Measurements from ENCODE around the gene LYZL2.
A peak's percentile ranks its signal among the peaks of the same experiment; 100 is the strongest.
"Not testable (repeated sequence)": the region's sequence is repeated elsewhere in the genome, so short reads cannot be mapped to it uniquely, and the experiment has no call there.

The LYZL2 gene

DNA sequence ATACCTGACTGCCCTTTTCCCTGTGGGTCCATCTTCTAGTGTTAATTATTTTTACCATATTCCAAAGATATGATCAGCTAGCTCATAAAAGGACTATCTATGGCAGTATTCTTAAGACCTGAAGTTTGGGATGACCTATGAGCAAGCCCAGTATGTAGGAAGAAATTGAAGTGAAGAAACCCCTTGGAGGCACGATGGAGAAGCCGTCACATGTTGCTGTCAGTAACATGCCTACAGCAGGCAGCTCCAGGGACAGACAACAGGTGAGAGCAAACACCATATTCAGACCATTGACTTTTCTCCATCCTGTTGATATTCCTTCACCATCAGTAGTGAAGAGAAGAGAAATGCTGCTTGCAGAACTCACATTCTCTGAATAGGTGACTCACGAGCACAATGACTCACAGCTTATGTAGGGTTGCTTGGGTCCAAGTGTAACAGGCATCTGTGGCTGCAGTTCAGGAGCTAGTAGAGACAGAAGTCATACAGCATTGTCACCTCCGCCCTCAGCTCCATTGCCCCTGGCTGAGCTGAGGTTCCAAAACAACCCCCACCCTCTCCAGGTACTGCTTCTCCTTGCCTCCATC lies 8.4 kb upstream of the LYZL2 start:
- DNase-seq, result no peak

DNA sequence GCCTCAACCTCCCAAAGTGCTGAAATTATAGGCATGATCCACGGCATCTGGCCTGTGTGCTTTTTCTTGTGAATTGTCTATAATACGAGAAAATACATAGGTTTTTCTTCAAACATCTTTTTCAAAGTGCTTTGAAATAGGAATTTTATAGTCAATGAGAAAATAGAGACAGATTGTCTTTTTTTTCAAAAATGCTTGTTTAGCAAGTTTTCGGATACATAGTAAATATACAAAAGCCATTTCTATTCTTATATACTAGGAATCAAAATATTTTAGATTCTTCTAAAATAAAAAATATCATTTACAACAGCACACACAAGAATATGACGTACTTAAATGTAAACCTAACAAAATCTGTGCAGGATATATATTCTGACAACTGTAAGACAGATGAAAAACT lies 1.6 kb upstream of the LYZL2 start:
- no peak for DNase-seq

DNA sequence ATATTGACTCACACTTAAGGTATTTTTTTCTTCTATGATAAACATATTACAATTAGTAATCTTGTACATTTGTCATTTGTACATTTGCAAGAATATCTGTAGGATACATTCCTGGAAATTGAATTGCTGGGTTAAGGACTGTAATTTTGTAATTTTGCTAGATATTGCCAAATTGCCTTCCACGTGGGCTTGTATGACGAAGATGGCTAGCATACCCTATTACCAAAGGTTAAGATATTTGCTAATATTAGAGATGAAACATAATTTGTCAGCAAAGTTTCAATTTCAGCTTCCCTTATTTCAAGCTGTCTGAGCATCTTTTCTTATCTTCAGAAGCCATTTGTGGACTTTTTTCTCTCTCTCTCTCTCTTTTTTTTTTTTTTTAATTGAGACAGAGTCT lies 1.0 kb upstream of the LYZL2 start:
- no peak for DNase-seq

DNA sequence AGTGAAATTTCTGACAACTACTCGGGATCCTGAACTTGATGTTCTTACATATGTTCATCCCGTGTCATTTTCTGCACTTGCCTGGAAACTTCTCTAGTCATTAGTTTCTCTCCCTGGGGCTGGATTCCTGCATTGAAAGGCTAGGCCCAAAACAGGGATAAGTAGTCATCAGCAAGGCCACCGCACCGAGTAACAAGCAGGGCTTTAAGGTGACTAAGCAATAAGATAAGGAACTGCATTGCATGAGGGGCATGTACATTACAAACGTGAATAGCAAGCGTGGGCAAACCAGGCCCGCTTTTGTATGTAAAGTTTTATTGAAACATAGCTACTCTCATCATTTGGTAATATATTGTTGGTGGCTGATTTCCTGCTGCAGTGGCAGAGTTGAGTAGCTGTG lies 977 bp downstream of the LYZL2 start:
- not testable (repeated sequence) for DNase-seq

DNA sequence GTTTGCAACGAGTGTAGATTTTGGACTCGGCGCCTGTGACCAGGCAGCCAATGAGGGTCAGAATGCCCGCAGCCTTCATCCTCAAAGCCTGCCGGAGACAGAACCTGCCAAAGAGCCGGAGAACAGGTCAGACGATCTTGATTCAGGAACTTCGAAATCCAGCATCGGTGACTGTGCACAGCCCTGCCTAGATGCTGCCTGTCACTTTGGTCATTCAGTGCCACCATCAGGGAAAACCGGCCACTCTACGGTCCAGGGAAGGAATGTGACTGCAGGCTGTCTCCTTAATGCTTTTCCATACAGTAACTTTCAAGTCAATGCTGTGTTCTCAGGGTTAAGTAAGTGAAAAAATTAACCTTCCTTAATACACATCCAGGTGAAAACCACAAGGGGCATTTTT lies 2.7 kb downstream of the LYZL2 start:
- not testable (repeated sequence) for DNase-seq

DNA sequence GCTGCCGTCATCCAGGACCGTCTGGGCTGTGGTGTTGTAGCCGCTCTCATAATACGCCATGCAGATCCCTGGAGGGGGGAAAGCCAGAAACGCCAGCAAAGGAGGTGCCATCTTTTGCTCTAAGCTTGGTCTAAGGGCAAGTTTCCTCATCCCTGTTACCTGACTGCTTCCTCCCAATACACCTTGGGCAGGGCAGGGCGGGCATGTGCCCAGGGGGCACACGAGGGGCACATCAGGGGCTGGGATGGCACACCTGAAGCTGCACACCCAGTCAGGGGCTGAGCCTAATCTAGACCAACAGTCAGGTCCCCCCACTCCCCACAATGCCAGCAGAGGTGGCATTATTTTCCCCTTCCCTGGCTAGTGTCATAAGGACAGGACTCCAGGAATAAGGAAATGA lies 3.4 kb downstream of the LYZL2 start:
- not testable (repeated sequence) for DNase-seq

DNA sequence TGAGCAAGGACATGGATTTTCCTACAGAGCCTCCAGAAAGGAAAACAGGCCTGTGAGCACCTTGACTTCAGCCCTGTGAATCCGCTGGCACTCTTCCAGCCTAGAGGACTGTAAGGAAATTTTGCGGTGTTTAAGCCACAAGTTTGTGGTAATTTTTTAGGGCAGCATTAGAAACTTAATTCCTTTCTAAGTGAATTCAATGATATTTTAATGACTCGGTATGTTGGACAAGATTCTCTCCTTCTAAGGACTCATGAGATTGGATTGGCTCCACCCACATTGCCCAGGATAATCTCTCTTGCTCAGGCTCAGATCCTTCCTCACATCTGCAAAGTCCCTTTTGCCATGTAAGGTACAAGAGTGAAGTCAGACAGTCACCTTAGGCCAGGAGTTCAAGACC lies 4.5 kb downstream of the LYZL2 start:
- no peak for DNase-seq

DNA sequence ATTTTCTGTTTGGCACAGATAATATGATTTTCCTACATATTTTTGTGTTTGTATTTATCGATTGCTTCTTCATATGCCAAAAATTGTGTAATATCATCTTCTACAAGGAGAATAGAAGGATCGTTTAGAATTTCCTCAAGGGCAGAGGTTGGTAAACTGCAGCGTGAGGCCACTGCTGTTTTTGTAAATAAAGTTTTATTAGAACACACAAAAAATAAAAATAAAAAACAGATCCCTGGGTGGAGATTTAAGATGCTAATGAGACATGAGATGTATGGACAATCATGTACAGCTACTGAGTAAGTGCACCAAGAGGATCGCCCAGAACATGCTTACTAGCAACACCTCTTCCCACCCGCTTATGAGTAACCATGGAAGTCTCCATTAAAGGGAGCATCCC lies 9.6 kb downstream of the LYZL2 start:
- DNase-seq, result no peak

DNA sequence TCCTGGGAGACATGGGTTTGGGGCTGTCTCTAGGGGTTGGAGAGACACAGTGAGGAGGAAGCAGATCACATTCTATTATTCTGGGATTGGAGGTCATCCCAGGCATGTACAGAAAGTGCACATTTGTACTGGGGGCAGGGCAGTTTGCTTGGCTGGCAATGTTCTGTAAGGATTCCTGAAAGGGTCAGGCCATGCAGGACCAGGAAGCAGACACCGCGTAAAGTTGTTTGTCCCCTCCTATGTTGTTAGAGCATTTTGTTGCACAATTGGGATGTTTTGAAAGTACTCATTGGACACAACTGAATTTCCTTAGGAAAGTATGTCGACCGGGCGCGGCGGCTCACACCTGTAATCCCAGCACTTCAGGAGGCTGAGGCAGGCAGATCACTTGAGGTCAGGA lies 12.5 kb downstream of the LYZL2 start:
- DNase-seq, result no peak

DNA sequence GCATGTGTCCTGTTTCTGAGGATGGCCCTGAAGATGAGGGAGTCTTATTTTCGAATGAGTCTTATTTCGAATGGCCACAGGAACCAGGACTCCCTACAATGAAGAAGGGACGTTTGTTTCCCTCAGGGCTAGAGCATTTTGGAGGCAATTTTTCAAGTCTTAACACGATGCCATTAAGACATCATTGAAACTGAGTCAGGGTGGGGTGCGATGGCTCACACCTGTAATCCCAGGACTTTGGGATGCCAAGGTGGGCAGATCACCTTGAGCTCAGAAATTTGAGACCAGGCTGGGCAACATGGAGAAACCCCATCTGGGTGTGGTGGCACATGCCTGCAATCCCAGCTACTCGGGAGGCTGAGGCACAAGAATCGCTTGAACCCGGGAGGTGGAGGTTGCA lies 18.5 kb downstream of the LYZL2 start:
- not testable (repeated sequence) for DNase-seq

DNA sequence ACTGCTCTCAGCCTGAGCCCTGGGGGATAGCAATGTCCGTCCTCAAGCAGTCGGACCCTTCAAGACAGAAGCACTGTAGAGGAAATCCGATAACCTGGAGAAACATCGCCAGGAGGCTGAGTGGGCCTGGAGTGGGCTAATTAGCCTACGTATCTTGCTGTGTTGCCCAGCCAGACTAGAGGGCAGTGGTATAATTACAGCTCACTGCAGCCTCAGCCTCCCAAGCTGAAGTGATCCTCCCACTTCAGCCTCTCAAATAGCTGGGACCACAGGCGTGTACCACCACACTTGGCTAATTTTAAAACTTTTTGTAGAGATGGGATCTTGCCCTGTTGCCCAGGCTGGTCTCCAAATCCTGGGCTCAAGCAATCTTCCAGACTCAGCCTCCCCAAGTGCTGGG lies 21.7 kb downstream of the LYZL2 start:
- no peak for DNase-seq

DNA sequence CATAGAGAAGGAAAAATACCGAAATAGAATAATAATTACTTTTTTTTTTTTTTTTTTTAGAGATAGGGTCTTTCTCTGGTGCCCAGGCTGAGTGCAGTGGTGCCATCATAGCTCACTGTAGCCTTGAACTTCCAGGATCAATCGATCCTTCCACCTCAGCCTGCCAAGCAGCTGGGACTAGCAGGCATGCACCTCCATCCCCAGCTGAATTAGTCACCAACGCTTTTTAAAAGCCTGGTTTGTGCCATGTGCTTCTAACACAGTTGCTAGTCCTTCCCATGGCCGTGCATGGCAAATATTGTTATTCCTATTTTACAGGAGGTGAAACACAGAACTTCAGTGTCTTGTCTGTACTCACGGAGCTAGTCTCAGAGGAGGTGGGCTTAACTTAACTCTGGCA lies 23.2 kb downstream of the LYZL2 start:
- no peak for DNase-seq

DNA sequence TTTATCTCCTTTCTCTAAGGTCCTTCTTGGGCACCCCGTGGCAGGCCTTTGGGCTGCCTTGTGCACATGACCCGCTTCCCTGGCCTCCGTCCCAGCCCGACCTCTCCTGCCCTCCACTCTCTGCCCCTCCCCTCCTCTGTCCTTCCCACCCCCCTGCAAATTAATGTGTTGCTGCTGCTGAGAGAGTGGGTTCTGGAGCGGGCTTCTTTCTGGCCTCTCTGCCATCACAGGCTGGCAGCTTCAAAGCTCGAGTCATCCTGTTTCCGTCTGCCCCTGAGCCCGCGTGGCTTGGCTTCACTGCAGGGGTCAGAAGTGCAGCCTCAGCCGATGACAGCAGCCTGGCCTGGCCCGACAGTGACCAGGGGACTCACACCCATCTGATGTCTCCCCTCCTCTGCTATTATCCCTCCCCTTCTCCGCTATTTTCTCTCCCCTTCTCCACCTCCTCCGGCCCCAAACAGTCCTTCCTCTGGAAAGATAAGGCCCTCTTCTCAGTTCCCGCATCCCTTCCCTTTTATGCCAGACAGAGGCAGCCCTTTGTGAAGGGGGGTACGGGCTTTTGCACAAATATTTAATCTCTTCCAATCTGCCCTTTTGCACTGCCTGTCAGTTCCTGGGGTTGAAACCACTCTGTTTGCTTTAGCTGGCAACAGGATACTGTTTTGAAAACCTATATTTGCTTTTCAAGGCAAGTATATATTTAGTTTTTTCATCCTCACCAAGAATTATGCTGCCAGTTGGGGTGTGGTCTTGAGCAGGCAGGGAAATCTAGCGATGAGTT lies 24.0 kb downstream of the LYZL2 start:
- not testable (repeated sequence) for DNase-seq

DNA sequence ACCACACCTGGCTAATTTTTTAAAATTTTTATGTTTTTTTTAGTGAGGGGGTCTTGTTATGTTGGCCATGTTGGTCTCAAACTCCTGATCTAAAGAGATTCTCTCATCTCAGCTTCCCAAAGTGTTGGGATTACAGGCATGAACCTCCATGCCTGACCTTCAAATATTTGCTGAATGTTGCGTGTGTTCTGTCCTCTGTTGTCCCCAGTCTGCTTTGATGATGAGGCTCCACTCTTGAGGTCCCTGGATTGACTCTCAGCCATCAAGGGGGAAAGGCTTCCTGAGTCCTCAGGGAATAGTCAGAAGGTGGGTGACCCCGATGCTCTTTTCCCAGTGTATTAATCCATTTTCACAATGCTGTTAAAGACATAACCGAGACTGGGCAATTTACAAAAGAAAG lies 26.0 kb downstream of the LYZL2 start:
- no peak for DNase-seq

DNA sequence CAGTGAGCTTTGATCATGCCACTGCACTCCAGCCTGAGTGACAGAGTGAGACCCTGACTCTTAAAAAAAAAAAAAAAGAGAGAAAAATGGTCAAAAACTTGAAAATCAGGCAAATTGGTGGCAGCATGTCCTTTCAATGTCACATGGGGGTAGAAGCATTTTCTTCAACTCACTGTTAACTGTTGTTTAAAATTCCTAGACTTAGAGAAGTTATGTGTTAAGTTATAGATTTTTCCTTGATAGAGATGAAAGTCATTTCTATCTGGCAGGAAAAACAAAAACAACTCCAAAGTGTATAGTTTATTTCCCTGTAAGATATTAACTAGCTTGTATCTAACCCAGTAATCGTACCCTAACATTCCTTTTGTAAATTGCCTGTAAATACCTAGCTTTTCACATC lies 26.8 kb downstream of the LYZL2 start:
- no peak for DNase-seq

DNA sequence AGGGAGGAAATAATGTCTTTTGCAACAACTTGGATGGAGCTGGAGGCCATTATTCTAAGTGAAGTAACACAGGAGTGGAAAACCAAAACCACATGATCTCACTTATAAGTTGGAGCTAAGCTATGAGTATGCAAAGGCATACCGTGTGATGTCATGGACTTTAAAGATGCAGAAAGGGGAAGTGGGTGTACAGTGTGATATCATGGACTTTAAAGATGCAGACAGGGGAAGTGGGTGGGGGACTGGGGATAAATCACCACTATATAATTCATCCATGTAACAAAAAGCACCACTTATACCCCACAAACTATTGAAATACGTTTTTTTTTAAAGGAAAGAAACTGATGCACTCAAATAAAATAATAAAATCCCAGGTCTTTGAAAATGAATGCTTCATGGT lies 29.5 kb downstream of the LYZL2 start:
- no peak for DNase-seq

DNA sequence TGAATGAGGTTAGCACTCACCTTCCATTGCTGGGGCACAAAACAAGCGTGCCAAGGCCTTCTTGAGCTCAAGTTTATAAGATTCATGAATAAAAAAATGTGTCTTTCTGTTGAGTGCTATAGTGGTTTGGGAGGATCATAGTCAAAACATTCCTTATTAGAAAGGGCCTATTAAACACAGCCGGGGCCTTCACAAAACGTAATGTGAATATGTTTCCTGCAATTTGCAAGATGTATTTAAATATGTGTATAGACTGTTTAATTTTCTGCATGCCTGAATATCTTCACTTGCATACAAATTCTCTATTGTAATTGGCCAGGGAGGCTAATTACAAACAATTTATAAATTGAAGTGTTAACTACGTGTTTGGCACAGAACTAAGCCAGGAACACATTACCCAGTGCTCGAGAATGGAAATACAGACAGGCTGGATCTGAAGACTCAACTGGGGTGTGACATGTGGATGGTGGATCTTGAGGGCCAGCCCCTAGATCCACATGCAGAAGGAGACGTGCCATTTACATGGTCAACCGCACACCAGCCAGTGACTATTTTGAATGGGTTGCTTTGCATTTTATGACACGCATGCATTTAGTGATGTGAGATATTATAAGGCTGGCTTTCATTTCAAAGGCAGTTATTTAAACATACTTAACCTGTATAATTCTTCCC lies 31.3 kb downstream of the LYZL2 start:
- DNase-seq, result no peak

DNA sequence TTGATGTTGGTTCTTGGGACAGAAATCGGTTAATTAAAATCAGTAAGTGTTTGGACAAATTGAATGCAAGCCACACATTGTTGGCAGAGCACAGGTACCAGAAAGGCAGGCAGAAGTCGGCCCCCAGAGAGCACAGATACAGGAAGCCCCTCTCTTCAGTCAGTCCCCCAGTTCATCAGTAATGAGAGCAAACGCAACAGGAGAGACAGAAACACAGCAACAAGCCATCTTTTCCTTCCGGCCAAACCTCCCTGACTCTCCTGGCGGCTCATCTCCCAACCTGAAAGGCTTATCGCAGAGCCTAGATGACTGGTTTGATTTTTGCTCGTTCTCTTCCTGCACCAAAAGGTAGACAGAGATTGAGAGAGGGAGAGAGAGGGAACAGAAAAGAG lies 32.1 kb downstream of the LYZL2 start:
- DNase-seq, result not testable (repeated sequence)

DNA sequence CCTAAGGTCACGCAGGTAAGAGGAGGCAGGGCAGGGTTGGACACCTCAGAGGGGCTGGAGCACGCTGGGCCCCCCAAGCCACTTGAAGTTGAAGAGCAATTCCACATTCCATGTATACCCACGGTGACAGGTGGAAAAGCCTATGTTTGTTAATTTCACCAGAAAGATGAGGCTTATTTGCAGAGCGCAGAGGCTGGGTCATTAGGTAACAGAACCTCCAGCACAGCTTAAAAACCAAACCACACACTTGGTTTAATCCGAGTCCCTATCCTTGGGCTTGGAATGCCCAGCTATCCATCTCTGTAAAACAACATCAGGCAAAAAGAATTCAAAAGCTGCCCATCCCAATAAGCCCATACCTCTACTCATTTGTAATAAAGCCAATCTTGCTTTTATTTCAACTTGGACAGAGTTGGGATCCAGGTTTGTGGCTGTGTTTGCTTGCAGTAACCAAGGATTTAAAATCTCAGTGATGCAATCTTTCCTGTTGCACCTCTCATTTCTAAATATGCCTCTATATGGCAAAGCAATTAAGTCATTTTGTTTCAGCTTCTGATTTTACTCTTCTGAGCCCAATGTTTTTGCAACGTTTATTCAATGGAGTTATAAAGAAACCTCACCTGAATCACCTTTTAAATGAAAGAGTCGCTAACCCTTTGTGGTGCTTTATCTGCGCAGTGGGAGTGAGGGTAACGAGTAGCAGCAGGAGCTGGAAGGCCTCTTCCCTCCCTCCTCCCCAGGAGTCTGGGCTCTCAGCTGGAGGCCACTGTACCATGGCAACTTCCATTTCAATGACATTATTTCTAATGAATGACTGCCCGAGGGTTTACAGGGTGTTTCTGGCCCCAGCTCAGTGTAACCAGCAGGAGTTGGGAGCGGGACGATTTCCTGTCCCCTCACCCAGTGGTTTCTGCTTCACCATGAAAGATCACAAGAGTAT lies 32.8 kb downstream of the LYZL2 start:
- not testable (repeated sequence) for DNase-seq

DNA sequence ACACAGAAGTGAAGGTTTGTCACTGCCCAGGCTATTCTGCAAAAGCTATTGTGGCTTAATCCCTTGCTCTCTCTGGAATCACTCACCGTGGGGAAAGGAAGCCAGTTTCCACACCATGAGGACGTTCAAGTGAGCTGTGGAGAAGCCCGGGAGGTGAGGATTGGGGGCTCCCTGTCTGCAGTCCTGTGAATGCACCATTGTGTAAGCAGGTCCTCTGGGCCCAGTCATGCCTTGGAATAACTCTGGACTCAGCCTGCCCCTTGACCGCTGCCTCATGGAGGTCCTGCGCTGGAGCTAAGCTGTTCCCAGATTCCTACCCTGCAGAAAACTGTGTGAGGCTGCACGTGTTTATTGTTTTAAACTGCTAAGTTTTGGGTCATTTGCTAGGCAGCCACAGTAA lies 33.5 kb downstream of the LYZL2 start:
- DNase-seq, result no peak

DNA sequence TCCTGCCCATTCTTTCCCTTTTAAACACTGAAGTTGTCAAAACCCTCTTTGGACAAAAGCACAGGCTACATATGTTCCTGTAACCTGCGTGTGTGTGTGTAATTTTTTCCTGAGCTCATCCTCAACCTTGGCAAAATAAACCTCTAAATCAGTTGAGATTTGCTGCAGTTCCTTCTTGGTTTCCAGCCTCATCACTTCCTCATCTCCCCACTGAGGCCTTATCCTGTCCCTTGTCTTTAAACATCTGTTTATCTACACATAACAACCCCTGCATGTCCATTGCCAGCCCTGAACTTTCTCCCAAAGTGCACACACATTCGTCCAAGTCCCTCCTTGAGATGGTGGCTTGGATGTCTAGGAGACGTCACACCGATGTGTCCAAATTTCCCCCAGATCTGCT lies 35.5 kb downstream of the LYZL2 start:
- no peak for DNase-seq

DNA sequence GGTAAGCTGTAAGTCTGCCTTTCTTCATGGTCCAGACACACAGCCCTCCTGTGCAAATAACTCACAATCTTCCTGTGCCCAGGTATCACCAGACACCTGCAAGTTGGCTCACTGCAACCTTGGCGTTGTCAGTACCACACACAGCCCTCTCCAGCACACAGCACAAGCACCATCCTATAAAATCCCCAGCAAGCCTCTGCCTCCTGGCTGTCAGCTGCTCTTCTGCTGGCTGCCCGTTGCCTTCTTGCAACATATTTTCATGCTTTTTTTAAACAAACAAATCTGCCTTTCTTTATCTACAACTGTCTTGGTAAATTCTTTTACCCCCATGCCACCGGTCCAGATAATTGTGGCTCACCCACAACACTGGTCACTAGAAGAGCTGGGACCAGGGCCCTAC lies 36.8 kb downstream of the LYZL2 start:
- not testable (repeated sequence) for DNase-seq

DNA sequence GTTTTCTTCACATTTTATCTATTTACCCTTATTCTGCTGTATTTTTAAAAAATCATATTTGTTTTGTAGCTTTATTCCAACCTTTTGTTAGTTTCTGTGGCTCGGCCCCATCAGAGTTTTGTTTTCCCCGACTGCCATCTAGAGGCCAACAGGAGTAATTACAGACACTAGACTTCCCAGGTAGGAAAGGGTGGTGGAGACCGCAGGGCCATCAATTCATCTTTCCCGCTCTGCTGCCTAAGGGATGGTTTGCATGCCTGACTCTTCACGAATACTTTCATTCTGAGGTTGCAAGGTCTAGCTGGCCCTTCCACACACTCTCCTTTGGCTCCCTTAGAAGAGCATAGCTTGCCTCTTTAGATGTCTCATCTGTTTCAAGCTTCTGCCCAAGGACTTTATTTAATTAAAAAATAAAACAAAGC lies 38.3 kb downstream of the LYZL2 start:
- DNase-seq, result peak; percentile 8 to 31 (median 14)
